HCT116 (cell line): ENCODE data around the gene ELL2. TPM values are rescaled to one million over a fixed set of nuclear protein-coding genes. Genes with fewer than 3 reads are reported as not detected.

Source experiments
- ATAC-seq: fragments of 200-7000 bp; cut with Tn5 transposase; 2 replicates; pipeline ENCODE4 v1.9.1; 2020; ENCODE audit warnings: mild to moderate bottlenecking, moderate library complexity
- BruUV-seq: library from RNA; stranded (reverse); fragments of 400-500 nt; replicated peaks from 2 replicates; lab custom pipeline; 2021; lab: Mats Ljungman, UMichigan
- CTCF ChIA-PET: fragments of 300-600 bp; sonication (Branson Sonifier 250); formaldehyde crosslinking; loops from one replicate; lab custom pipeline; 2021; ENCODE audit warnings: antibody characterized with exemption; lab: Charles Lee
- POLR2A ChIA-PET: fragments of 300-600, 350-600 bp; sonication (Branson Sonifier 250); formaldehyde crosslinking; loops from one replicate; lab custom pipeline; 2021; ENCODE audit warnings: antibody characterized with exemption; lab: Charles Lee
- RAD21 ChIA-PET, 2 experiments: fragments of 300-600 bp; sonication (Branson Sonifier 250); formaldehyde crosslinking; loops; one replicate each; lab custom pipeline; 2023; ENCODE audit warnings: low total read pairs in 2 of 2; ENCODE audit not compliant: uncharacterized antibody in 2 of 2, unreplicated experiment in 2 of 2, low non-redundant PET in 1 of 2; lab: Charles Lee
- DNase-seq: peaks from one replicate; pipeline ENCODE4 v3.0.0-alpha.2; 2010; ENCODE audit warnings: low read depth, low spot score
- H2AFZ ChIP-seq: fragments of 200-600 bp; shearing (Covaris generic), sonication (generic); 2 replicates; pipeline ENCODE4 v1.6.1; 2017; ENCODE audit warnings: low read depth, mixed run types, mixed read lengths, antibody characterized with exemption, low read length; ENCODE audit not compliant: poor library complexity, severe bottlenecking
- H3K27ac ChIP-seq: 2 replicates; pipeline ENCODE4 v1.5.1; 2012; ENCODE audit warnings: low read depth, low read length
- H3K27me3 ChIP-seq: fragments of 200-600 bp; sonication (generic); 2 replicates; pipeline ENCODE4 v1.6.1; 2016; ENCODE audit warnings: mixed run types, low read length, mixed read lengths; ENCODE audit not compliant: insufficient read depth
- H3K36me3 ChIP-seq, 2 experiments: fragments of 200-500 bp in 1 of 2; fragments of 200-600 bp in 1 of 2; sonication (Bioruptor generic) in 1 of 2; sonication (generic) in 1 of 2; 2 replicates each; pipeline versions ENCODE4 v1.5.1 to v1.6.1; 2014 to 2016; ENCODE audit warnings: low read length in 2 of 2, inconsistent platforms in 1 of 2, mixed read lengths in 1 of 2, mixed run types in 1 of 2; ENCODE audit not compliant: insufficient read depth in 2 of 2, control insufficient read depth in 1 of 2
- H3K4me1 ChIP-seq, 2 experiments: fragments of 200-600 bp in 1 of 2; sonication (generic) in 1 of 2; 2 replicates each; pipeline versions ENCODE4 v1.5.1 to v1.6.1; 2012 to 2017; ENCODE audit warnings: low read length in 2 of 2, inconsistent platforms in 1 of 2, mild to moderate bottlenecking in 1 of 2, mixed read lengths in 1 of 2, mixed run types in 1 of 2, moderate library complexity in 1 of 2; ENCODE audit not compliant: insufficient read depth in 2 of 2, control insufficient read depth in 1 of 2
- H3K4me2 ChIP-seq: fragments of 200-600 bp; sonication (generic); 2 replicates; pipeline ENCODE4 v1.6.1; 2017; ENCODE audit warnings: mixed run types, low read length, mixed read lengths
- H3K4me3 ChIP-seq, 2 experiments: fragments of 200-600 bp in 1 of 2; sonication (generic) in 1 of 2; replicated peaks in 1 of 2; 2 replicates each; pipeline ENCODE4 v1.5.1; 2011 to 2016; ENCODE audit warnings: low read length in 2 of 2, control low read depth in 1 of 2, low read depth in 1 of 2, mild to moderate bottlenecking in 1 of 2, mixed read lengths in 1 of 2, mixed run types in 1 of 2
- H3K79me2 ChIP-seq: fragments of 200-600 bp; sonication (generic); 2 replicates; pipeline ENCODE4 v1.6.1; 2017; ENCODE audit warnings: mild to moderate bottlenecking, mixed run types, low read length, moderate library complexity, mixed read lengths; ENCODE audit not compliant: insufficient read depth
- H3K9ac ChIP-seq: fragments of 200-600 bp; sonication (generic); 2 replicates; pipeline ENCODE4 v1.6.1; 2016; ENCODE audit warnings: low read length, mixed read lengths
- H3K9me2 ChIP-seq: fragments of 200-600 bp; sonication (generic), shearing (Covaris generic); 2 replicates; pipeline ENCODE4 v1.6.1; 2017; ENCODE audit warnings: mixed run types, mild to moderate bottlenecking, moderate library complexity; ENCODE audit not compliant: insufficient read depth
- H3K9me3 ChIP-seq, 2 experiments: fragments of 200-500 bp in 1 of 2; fragments of 200-600 bp in 1 of 2; sonication (Bioruptor generic) in 1 of 2; sonication (generic) in 1 of 2; 2 replicates each; pipeline ENCODE4 v1.6.1; 2014 to 2017; ENCODE audit warnings: low read length in 2 of 2, mixed read lengths in 2 of 2, inconsistent platforms in 1 of 2, low read depth in 1 of 2, mild to moderate bottlenecking in 1 of 2, mixed run types in 1 of 2, moderate library complexity in 1 of 2; ENCODE audit not compliant: control insufficient read depth in 1 of 2, insufficient read depth in 1 of 2
- H4K20me1 ChIP-seq: fragments of 200-600 bp; sonication (generic), shearing (Covaris generic); 2 replicates; pipeline ENCODE4 v1.6.1; 2017; ENCODE audit warnings: mixed run types, mild to moderate bottlenecking, moderate library complexity; ENCODE audit not compliant: insufficient read depth
- CBX3 ChIP-seq: IDR thresholded peaks from 2 replicates; pipeline ENCODE4 v1.6.1; 2012; ENCODE audit warnings: low read depth
- EGR1 ChIP-seq: IDR thresholded peaks from 2 replicates; pipeline ENCODE4 v1.6.1; 2012; ENCODE audit warnings: low read depth
- ELF1 ChIP-seq: IDR thresholded peaks from 2 replicates; pipeline ENCODE4 v1.6.1; 2012; ENCODE audit warnings: low read depth, borderline replicate concordance
- FOSL1 ChIP-seq: IDR thresholded peaks from 2 replicates; pipeline ENCODE4 v1.6.1; 2012; ENCODE audit warnings: low read depth
- JUND ChIP-seq: IDR thresholded peaks from 2 replicates; pipeline ENCODE4 v1.6.1; 2012
- POLR2AphosphoS5 ChIP-seq: IDR thresholded peaks from 2 replicates; pipeline ENCODE4 v1.6.1; 2011; ENCODE audit warnings: mild to moderate bottlenecking, low read depth, low read length, moderate library complexity
- REST ChIP-seq: IDR thresholded peaks from 2 replicates; pipeline ENCODE4 v1.6.1; 2012; ENCODE audit warnings: low read depth
- SRF ChIP-seq: IDR thresholded peaks from 2 replicates; pipeline ENCODE4 v1.6.1; 2012; ENCODE audit warnings: low read depth
- TCF7L2 ChIP-seq: IDR thresholded peaks from 2 replicates; pipeline ENCODE4 v1.7.0; 2011; ENCODE audit warnings: borderline replicate concordance, inconsistent platforms; ENCODE audit not compliant: insufficient read depth, insufficient read length; ENCODE audit errors: extremely low read depth
- ZBTB33 ChIP-seq: IDR thresholded peaks from 2 replicates; pipeline ENCODE4 v1.6.1; 2011; ENCODE audit warnings: mild to moderate bottlenecking, low read length, moderate library complexity; ENCODE audit not compliant: insufficient replicate concordance; ENCODE audit errors: extremely low read depth
- ZFX ChIP-seq: fragments of 450-650 bp; IDR thresholded peaks from 2 replicates; pipeline ENCODE4 v1.6.1; 2017
- ZNF274 ChIP-seq: fragments of 200-500 bp; sonication (Bioruptor generic); IDR thresholded peaks from 2 replicates; pipeline ENCODE4 v1.6.1; 2014; ENCODE audit warnings: mild to moderate bottlenecking, low read depth, low read length, inconsistent platforms
- intact Hi-C: fragments of 100-400 bp; cut with micrococcal nuclease; formaldehyde crosslinking; loops from 2 replicates; pipeline ENCODE4 v1.10.0; 2022
- total RNA-seq: library from RNA; stranded (reverse); gene quantifications from one replicate; pipeline ENCODE4 v1.2.1, GENCODE V29; 2021; ENCODE audit not compliant: unreplicated experiment
- TF ChIP-seq, protein P1 (sequence below), 3 experiments: fragments of 200-600 bp in 1 of 3; sonication (generic) in 1 of 3; IDR thresholded peaks in 2 of 3; conservative IDR thresholded peaks in 1 of 3; 2 replicates each; pipeline ENCODE4 v1.5.1; 2012 to 2017; ENCODE audit warnings: low read depth in 2 of 3, low read length in 2 of 3, antibody characterized with exemption in 1 of 3, borderline replicate concordance in 1 of 3, control low read depth in 1 of 3, mild to moderate bottlenecking in 1 of 3, mixed read lengths in 1 of 3, mixed run types in 1 of 3, moderate library complexity in 1 of 3; ENCODE audit not compliant: insufficient read depth in 1 of 3

Gene ELL2
- total RNA-seq, 1 experiment from 2014 or later: 29.8 TPM

- no peaks in the 10 kb centered on the region for H3K36me3 ChIP-seq
- H3K27me3 ChIP-seq: no peaks in the 10 kb centered on the region
- no peaks in the 10 kb centered on the region for H3K9me3 ChIP-seq
- no peaks in the 10 kb centered on the region for H4K20me1 ChIP-seq
- H3K4me1 ChIP-seq: peaks cover 0 to 3% of the 10 kb centered on the region in 2 experiments; a peak in 1 of 4 replicates
- no peak overlapping the region for H3K9ac ChIP-seq
- ATAC-seq: no peak
- ChIA-PET RAD21 (no interaction called here), CTCF (no interaction called here), POLR2A (no interaction called here)
- DNase-seq: no peak
- H3K4me3 ChIP-seq: no peak overlapping the region
- no peaks in the 10 kb centered on the region for H3K9me2 ChIP-seq
- no peak for TF ChIP-seq ELF1
- no peak overlapping the region for H3K27ac ChIP-seq
- no TSS peak for BruUV-seq
- intact Hi-C loops: no loop called here
- no peaks in the 10 kb centered on the region for H3K79me2 ChIP-seq
- no peak overlapping the region for H3K4me2 ChIP-seq
- no peak overlapping the region for H2AFZ ChIP-seq
Measured at GRCh38 chr5:95838001-95838520, 123.6 kb downstream of the ELL2 start.

DNA sequence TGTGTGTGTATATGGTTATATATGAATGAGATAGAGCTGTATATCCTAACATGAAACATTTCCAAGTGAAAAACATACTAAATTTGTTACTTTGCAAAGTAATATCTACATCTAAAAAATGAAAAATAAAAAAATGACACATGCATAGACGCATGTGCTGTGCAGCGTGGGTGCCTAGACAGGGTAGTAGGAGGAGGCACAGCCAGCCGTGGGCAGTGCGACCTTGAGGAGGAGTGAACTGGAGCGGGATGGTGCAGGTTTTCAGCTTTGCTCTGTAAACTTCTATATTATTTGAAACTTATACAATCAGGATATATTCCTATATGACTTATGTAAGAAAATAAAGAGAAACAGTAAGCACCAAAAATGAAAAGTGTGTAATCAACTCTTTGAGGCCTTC, 124.2 kb downstream of the ELL2 start:
- POLR2A ChIA-PET: no interaction called here
- no peak overlapping the region for H3K27ac ChIP-seq
- no peak overlapping the region for H3K9ac ChIP-seq
- no peaks in the 10 kb centered on the region for H3K36me3 ChIP-seq
- RAD21 ChIA-PET: no interaction called here
- H3K9me2 ChIP-seq: no peaks in the 10 kb centered on the region
- no peaks in the 10 kb centered on the region for H3K9me3 ChIP-seq
- H3K4me1 ChIP-seq: no peaks in the 10 kb centered on the region; a peak in 1 of 4 replicates
- intact Hi-C loops: no loop called here
- H3K79me2 ChIP-seq: no peaks in the 10 kb centered on the region
- H2AFZ ChIP-seq: no peak overlapping the region
- no peaks in the 10 kb centered on the region for H3K27me3 ChIP-seq
- H3K4me3 ChIP-seq: no peak overlapping the region
- no peak overlapping the region for H3K4me2 ChIP-seq
- no TSS peak for BruUV-seq
- no peak for ATAC-seq
- CTCF ChIA-PET: no interaction called here
- no peak for DNase-seq
- no peaks in the 10 kb centered on the region for H4K20me1 ChIP-seq
- TF ChIP-seq POLR2AphosphoS5 (no peak), ZFX (no peak), ZBTB33 (no peak), JUND (no peak), TCF7L2 (no peak), SRF (no peak), FOSL1 (no peak), EGR1 (no peak), ZNF274 (no peak), REST (no peak), CBX3 (no peak), ELF1 (no peak)
- TF ChIP-seq, protein P1, sequence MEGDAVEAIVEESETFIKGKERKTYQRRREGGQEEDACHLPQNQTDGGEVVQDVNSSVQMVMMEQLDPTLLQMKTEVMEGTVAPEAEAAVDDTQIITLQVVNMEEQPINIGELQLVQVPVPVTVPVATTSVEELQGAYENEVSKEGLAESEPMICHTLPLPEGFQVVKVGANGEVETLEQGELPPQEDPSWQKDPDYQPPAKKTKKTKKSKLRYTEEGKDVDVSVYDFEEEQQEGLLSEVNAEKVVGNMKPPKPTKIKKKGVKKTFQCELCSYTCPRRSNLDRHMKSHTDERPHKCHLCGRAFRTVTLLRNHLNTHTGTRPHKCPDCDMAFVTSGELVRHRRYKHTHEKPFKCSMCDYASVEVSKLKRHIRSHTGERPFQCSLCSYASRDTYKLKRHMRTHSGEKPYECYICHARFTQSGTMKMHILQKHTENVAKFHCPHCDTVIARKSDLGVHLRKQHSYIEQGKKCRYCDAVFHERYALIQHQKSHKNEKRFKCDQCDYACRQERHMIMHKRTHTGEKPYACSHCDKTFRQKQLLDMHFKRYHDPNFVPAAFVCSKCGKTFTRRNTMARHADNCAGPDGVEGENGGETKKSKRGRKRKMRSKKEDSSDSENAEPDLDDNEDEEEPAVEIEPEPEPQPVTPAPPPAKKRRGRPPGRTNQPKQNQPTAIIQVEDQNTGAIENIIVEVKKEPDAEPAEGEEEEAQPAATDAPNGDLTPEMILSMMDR (IDR thresholded peaks at IDR 0.05 in 2 of 3, conservative IDR thresholded peaks at IDR 0.05 in 1 of 3; ENCODE audit: borderline replicate concordance in 1 of 3, insufficient read depth in 1 of 3, low read depth in 2 of 3, low read length in 2 of 3): no peak
